K562 (cell line): ENCODE measurements around the gene ADM2. TPM values are rescaled to one million over a fixed set of nuclear protein-coding genes. Genes with fewer than 3 reads are reported as not detected.

Experiments
- ATAC-seq: fragments of 200-7000 bp; cut with Tn5 transposase; 3 replicates; pipeline ENCODE4 v1.9.1; 2020; ENCODE audit warnings: moderate library complexity
- BruUV-seq: library from RNA; stranded (reverse); fragments of 400-500 nt; replicated peaks from 2 replicates; lab custom pipeline; 2021; lab: Mats Ljungman, UMichigan
- CTCF ChIA-PET: fragments of 300-600 bp; formaldehyde crosslinking; extraction: SDS; loops from one replicate; lab custom pipeline; 2021; ENCODE audit warnings: low intra/inter-chr PET ratio; lab: Yijun Ruan, JAX
- POLR2A ChIA-PET: fragments of 300-600, 350-650 bp; sonication (Branson Sonifier 250); formaldehyde crosslinking; extraction: SDS; loops from one replicate; lab custom pipeline; 2021; ENCODE audit warnings: antibody characterized with exemption, inconsistent platforms; lab: Yijun Ruan, JAX
- DNase-seq, 4 experiments: peaks; one replicate each; pipeline versions ENCODE4 v3.0.0 to v3.0.0-alpha.2; 2011 to 2018; ENCODE audit warnings: low spot score in 3 of 4, mixed read lengths in 3 of 4; ENCODE audit errors: extremely low read depth in 1 of 4
- FAIRE-seq: peaks from 2 replicates; lab custom pipeline; 2011; peaks lifted over from hg19 to GRCh38; lab: Jason Lieb, UNC
- H2AFZ ChIP-seq: 2 replicates; pipeline ENCODE4 v1.6.0; 2011; ENCODE audit warnings: low read depth, low read length, control low read depth, inconsistent platforms
- H3K27ac ChIP-seq: fragments of 200-600 bp; 3 replicates; pipeline ENCODE4 v1.8.0; 2011; ENCODE audit warnings: low read depth, mild to moderate bottlenecking, control low read depth, inconsistent platforms, low read length, moderate library complexity, mixed read lengths; ENCODE audit errors: extremely low read depth
- H3K27me3 ChIP-seq, 2 experiments: fragments of 300-600 bp in 1 of 2; 2 replicates in 1 of 2; 3 replicates in 1 of 2; pipeline versions ENCODE4 v1.6.0 to v1.8.0; 2011; ENCODE audit warnings: inconsistent platforms in 2 of 2, low read length in 2 of 2, mild to moderate bottlenecking in 1 of 2, mixed read lengths in 1 of 2, moderate library complexity in 1 of 2; ENCODE audit not compliant: control insufficient read depth in 2 of 2, insufficient read depth in 2 of 2
- H3K36me3 ChIP-seq: fragments of 300-600 bp; 3 replicates; pipeline ENCODE4 v1.8.0; 2011; ENCODE audit warnings: mild to moderate bottlenecking, low read length, inconsistent platforms; ENCODE audit not compliant: control insufficient read depth, insufficient read depth
- H3K4me1 ChIP-seq, 2 experiments: fragments of 200-600 bp in 1 of 2; replicated peaks in 1 of 2; 2 replicates in 1 of 2; 3 replicates in 1 of 2; pipeline versions ENCODE4 v1.5.1 to v1.8.0; 2011; ENCODE audit warnings: inconsistent platforms in 2 of 2, low read length in 2 of 2, mild to moderate bottlenecking in 1 of 2, mixed read lengths in 1 of 2, moderate library complexity in 1 of 2; ENCODE audit not compliant: control insufficient read depth in 2 of 2, insufficient read depth in 2 of 2
- H3K4me2 ChIP-seq: 2 replicates; pipeline ENCODE4 v1.6.1; 2011; ENCODE audit warnings: low read length, control low read depth, inconsistent platforms, mixed read lengths; ENCODE audit not compliant: insufficient read depth
- H3K4me3 ChIP-seq: fragments of 200-600 bp; sonication (generic), shearing (Covaris generic); 2 replicates; pipeline ENCODE4 v1.5.1; 2016; ENCODE audit warnings: control low read depth, inconsistent platforms
- H3K79me2 ChIP-seq: fragments of 200-600 bp; 3 replicates; pipeline ENCODE4 v1.8.0; 2011; ENCODE audit warnings: low read length, inconsistent platforms; ENCODE audit not compliant: control insufficient read depth, insufficient read depth
- H3K9ac ChIP-seq, 2 experiments: 2 replicates each; pipeline versions ENCODE4 v1.6.0 to v1.6.1; 2011; ENCODE audit warnings: low read depth in 2 of 2, low read length in 2 of 2, control low read depth in 1 of 2, inconsistent platforms in 1 of 2, mild to moderate bottlenecking in 1 of 2, mixed read lengths in 1 of 2; ENCODE audit not compliant: insufficient read depth in 1 of 2
- H3K9me1 ChIP-seq: one replicate; pipeline ENCODE4 v1.6.0; 2011; ENCODE audit warnings: inconsistent platforms, mild to moderate bottlenecking, low read length, moderate library complexity; ENCODE audit not compliant: control insufficient read depth, insufficient read depth
- H3K9me3 ChIP-seq: replicated peaks from 2 replicates; pipeline ENCODE4 v1.5.1; 2011; ENCODE audit warnings: low read depth, low read length, inconsistent platforms; ENCODE audit not compliant: control insufficient read depth, insufficient read depth
- H4K20me1 ChIP-seq: replicated peaks from 2 replicates; pipeline ENCODE4 v1.6.1; 2011; ENCODE audit warnings: low read length, inconsistent platforms, mixed read lengths; ENCODE audit not compliant: control insufficient read depth, insufficient read depth
- CBX5 ChIP-seq: IDR thresholded peaks from 2 replicates; pipeline ENCODE4 v1.6.1; 2014; ENCODE audit warnings: low read depth, borderline replicate concordance
- CHD2 ChIP-seq: IDR thresholded peaks from 2 replicates; pipeline ENCODE4 v1.6.1; 2011; ENCODE audit warnings: low read depth, low read length
- KDM5B ChIP-seq: fragments of 200-600 bp; sonication (generic); IDR thresholded peaks from 2 replicates; pipeline ENCODE4 v1.6.1; 2012; ENCODE audit warnings: low read depth, mild to moderate bottlenecking, moderate library complexity, low read length, control low read depth, inconsistent platforms; ENCODE audit not compliant: insufficient replicate concordance
- NBN ChIP-seq: fragments of 450-650 bp; IDR thresholded peaks from 2 replicates; pipeline ENCODE4 v1.6.1; 2016; ENCODE audit warnings: low read depth, mild to moderate bottlenecking
- NFIC ChIP-seq: fragments of 450-650 bp; IDR thresholded peaks from 2 replicates; pipeline ENCODE4 v1.6.1; 2017; ENCODE audit warnings: mild to moderate bottlenecking, inconsistent platforms
- POLR2A ChIP-seq: fragments of 450-650 bp; conservative IDR thresholded peaks from 2 replicates; pipeline ENCODE4 v1.6.1; 2016
- POLR2B ChIP-seq: fragments of 450-650 bp; IDR thresholded peaks from 2 replicates; pipeline ENCODE4 v1.6.1; 2018; ENCODE audit warnings: low read depth; ENCODE audit not compliant: partially characterized antibody
- SAFB2 ChIP-seq: fragments of 200-400 bp; formaldehyde crosslinking; IDR thresholded peaks from 2 replicates; pipeline ENCODE4 v1.6.1; 2018; ENCODE audit warnings: borderline replicate concordance, low read length, low read depth, moderate library complexity; ENCODE audit not compliant: severe bottlenecking
- XRCC5 ChIP-seq: fragments of 200-400 bp; formaldehyde crosslinking; IDR thresholded peaks from 2 replicates; pipeline ENCODE4 v1.6.1; 2017; ENCODE audit warnings: low read depth, mild to moderate bottlenecking, low read length
- ZNF408 ChIP-seq: fragments of 250-450 bp; sonication (Bioruptor Pico); IDR thresholded peaks from 2 replicates; pipeline ENCODE4 v1.4.0; 2020; ENCODE audit warnings: low read depth, mild to moderate bottlenecking, moderate library complexity
- WGBS: fragments of 100-300 bp; shearing (Covaris generic); methylation state at CpG from one replicate; pipeline ENCODE4 v1.1.6; 2016; ENCODE audit warnings: low coverage, mixed read lengths; ENCODE audit not compliant: insufficient coverage; ENCODE audit errors: missing lambda C conversion rate; 5-methylcytosine and 5-hydroxymethylcytosine counted together
- in situ Hi-C: fragments of 300-500 bp; cut with MboI; formaldehyde crosslinking; loops from 4 replicates; pipeline ENCODE4 v1.15.0; 2018; ENCODE audit warnings: inconsistent platforms, mixed read lengths
- intact Hi-C: fragments of 100-400 bp; cut with micrococcal nuclease; formaldehyde crosslinking; loops from 2 replicates; pipeline ENCODE4 v1.14.2; 2022
- polyA plus RNA-seq, 8 experiments: library from polyadenylated mRNA; depleted of rRNA in 4 of 8; stranded (reverse) in 5 of 8; unstranded in 3 of 8; fragments of >200 nt; fragmentation: Nextera tagmentation in 2 of 8; fragmentation: Illumina TruSeq in 1 of 8; extraction: Ambion mirVana in 2 of 8; extraction: Trizol in 1 of 8; gene quantifications; 2 replicates each; pipeline versions ENCODE4 v1.2.1 to v1.2.3, GENCODE V29; 2011 to 2014; ENCODE audit warnings: inconsistent platforms in 1 of 8, missing spikeins in 1 of 8
- total RNA-seq, 7 experiments: library from RNA; depleted of rRNA in 6 of 7; stranded (reverse); fragments of >200 nt in 6 of 7; fragmentation: Illumina TruSeq in 2 of 7; extraction: Trizol in 2 of 7; gene quantifications; 2 replicates each; pipeline versions ENCODE4 v1.2.1 to v1.2.3, GENCODE V29; 2011 to 2021; ENCODE audit warnings: low replicate concordance in 1 of 7

Gene ADM2
- total and polyA plus RNA-seq, 9 of the 15 experiments (the other 6 are each of a cell fraction or from before 2014, with no cell fraction given), result 0.11 to 5.1 (median 0.38) TPM

- no peaks in the 10 kb centered on the region for H3K36me3 ChIP-seq
- no peak for ATAC-seq
- H3K27me3 ChIP-seq, result no peaks in the 10 kb centered on the region
- in situ Hi-C loops (no loop called here), intact Hi-C loops (no loop called here)
- H3K9ac ChIP-seq, result no peak overlapping the region
- FAIRE-seq, result no peak
- no peaks in the 10 kb centered on the region; the same call in 2 of the 3 replicates for H3K79me2 ChIP-seq
- no peaks in the 10 kb centered on the region for H3K9me3 ChIP-seq
- H3K4me3 ChIP-seq, result no peak overlapping the region
- TF ChIP-seq ZNF408, result no peak
- no peak for TF ChIP-seq KDM5B
- no peak for TF ChIP-seq NFIC
- no peak for TF ChIP-seq SAFB2
- TF ChIP-seq XRCC5, result no peak
- TF ChIP-seq POLR2B, result no peak
- TF ChIP-seq NBN, result no peak
- no peak for TF ChIP-seq CBX5
- no peak for TF ChIP-seq POLR2A
- TF ChIP-seq CHD2, result no peak
- WGBS, result 22% methylated on average over 8 of the region's 11 CpGs
- ChIA-PET POLR2A (interaction anchor here (1.3 kb wide), 1 partner anchor 11 kb away, joined by 4 read pairs; no protein-coding TSS in a partner anchor), CTCF (no interaction called here)
- H4K20me1 ChIP-seq, result no peaks in the 10 kb centered on the region
- H2AFZ ChIP-seq, result no peak overlapping the region
- no TSS peak for BruUV-seq
- no peaks in the 10 kb centered on the region for H3K9me1 ChIP-seq
- no peak overlapping the region for H3K27ac ChIP-seq
- H3K4me1 ChIP-seq, result peaks cover 4 to 59% of the 10 kb centered on the region in 2 experiments; a peak in 4 of 5 replicates
- no peak overlapping the region for H3K4me2 ChIP-seq
- no peak for DNase-seq
Observed at GRCh38 chr22:50479721-50480120, 1.6 kb upstream of the ADM2 start.
